Hepatocyte (in vitro differentiated cells): ENCODE data around the gene QSOX2. TPM values are rescaled to one million over a fixed set of nuclear protein-coding genes. Genes with fewer than 3 reads are reported as not detected.

Experiments
- DNase-seq: peaks from one replicate; pipeline ENCODE4 v3.0.0-alpha.2; 2016; ENCODE audit warnings: low spot score
- H2AFZ ChIP-seq: fragments of 200-600 bp; sonication (generic); 2 replicates; pipeline ENCODE4 v1.6.0; 2016; ENCODE audit warnings: antibody characterized with exemption, mild to moderate bottlenecking
- H3K27ac ChIP-seq: fragments of 200-600 bp; sonication (generic); 2 replicates; pipeline ENCODE4 v1.5.1; 2016; ENCODE audit warnings: mild to moderate bottlenecking
- H3K27me3 ChIP-seq: fragments of 200-600 bp; sonication (generic); 2 replicates; pipeline ENCODE4 v1.6.1; 2016
- H3K36me3 ChIP-seq: fragments of 200-600 bp; sonication (generic); replicated peaks from 2 replicates; pipeline ENCODE4 v1.5.1; 2016; ENCODE audit warnings: low read depth; ENCODE audit not compliant: insufficient read depth
- H3K4me1 ChIP-seq: fragments of 200-600 bp; sonication (generic); 2 replicates; pipeline ENCODE4 v1.5.1; 2016; ENCODE audit warnings: mild to moderate bottlenecking, moderate library complexity; ENCODE audit not compliant: insufficient read depth
- H3K4me2 ChIP-seq: fragments of 200-600 bp; sonication (generic); 2 replicates; pipeline ENCODE4 v1.6.0; 2016
- H3K4me3 ChIP-seq: fragments of 200-600 bp; sonication (generic); 2 replicates; pipeline ENCODE4 v1.5.1; 2016; ENCODE audit warnings: mild to moderate bottlenecking
- H3K79me2 ChIP-seq: fragments of 200-600 bp; sonication (generic); 2 replicates; pipeline ENCODE4 v1.6.0; 2017; ENCODE audit warnings: mild to moderate bottlenecking
- H3K9me2 ChIP-seq: fragments of 200-600 bp; sonication (generic); replicated peaks from 2 replicates; pipeline ENCODE4 v1.6.0; 2017; ENCODE audit warnings: mild to moderate bottlenecking; ENCODE audit not compliant: insufficient read depth
- H3K9me3 ChIP-seq: fragments of 200-600 bp; sonication (generic); 2 replicates; pipeline ENCODE4 v1.5.1; 2016; ENCODE audit warnings: low read depth, mild to moderate bottlenecking
- H4K20me1 ChIP-seq: fragments of 200-600 bp; sonication (generic); 2 replicates; pipeline ENCODE4 v1.6.0; 2016; ENCODE audit warnings: mild to moderate bottlenecking; ENCODE audit not compliant: insufficient read depth, poor library complexity, severe bottlenecking
- EZH2 ChIP-seq: fragments of 200-600 bp; sonication (generic); IDR thresholded peaks from 2 replicates; pipeline ENCODE4 v1.6.1; 2016; ENCODE audit warnings: antibody characterized with exemption, mild to moderate bottlenecking, borderline replicate concordance
- EZH2phosphoT487 ChIP-seq: fragments of 200-600 bp; sonication (generic); IDR thresholded peaks from one replicate; pipeline ENCODE4 v1.6.1; 2018; ENCODE audit warnings: antibody characterized with exemption, mild to moderate bottlenecking, low read depth, moderate library complexity; ENCODE audit not compliant: unreplicated experiment, severe bottlenecking
- WGBS: methylation state at CpG from one replicate; pipeline ENCODE4 v1.1.6; 2016; ENCODE audit warnings: low lambda C conversion rate; ENCODE audit errors: missing lambda C conversion rate; 5-methylcytosine and 5-hydroxymethylcytosine counted together
- polyA plus RNA-seq: library from polyadenylated mRNA; unstranded; fragments of >200 nt; fragmentation: Nextera tagmentation; extraction: Ambion mirVana; gene quantifications from 2 replicates; pipeline ENCODE4 v1.2.1, GENCODE V29; 2016
- total RNA-seq: library from RNA; depleted of rRNA; stranded (reverse); fragments of >200 nt; gene quantifications from 2 replicates; pipeline ENCODE4 v1.2.3, GENCODE V29; 2014
- TF ChIP-seq, protein P1 (sequence below): fragments of 200-600 bp; sonication (generic); IDR thresholded peaks from 2 replicates; pipeline ENCODE4 v1.5.1; 2016; ENCODE audit warnings: antibody characterized with exemption, mild to moderate bottlenecking; ENCODE audit not compliant: poor library complexity

QSOX2 gene
- total and polyA plus RNA-seq, 2 experiments from 2014 or later: 3.3 to 11.0 TPM

DNA sequence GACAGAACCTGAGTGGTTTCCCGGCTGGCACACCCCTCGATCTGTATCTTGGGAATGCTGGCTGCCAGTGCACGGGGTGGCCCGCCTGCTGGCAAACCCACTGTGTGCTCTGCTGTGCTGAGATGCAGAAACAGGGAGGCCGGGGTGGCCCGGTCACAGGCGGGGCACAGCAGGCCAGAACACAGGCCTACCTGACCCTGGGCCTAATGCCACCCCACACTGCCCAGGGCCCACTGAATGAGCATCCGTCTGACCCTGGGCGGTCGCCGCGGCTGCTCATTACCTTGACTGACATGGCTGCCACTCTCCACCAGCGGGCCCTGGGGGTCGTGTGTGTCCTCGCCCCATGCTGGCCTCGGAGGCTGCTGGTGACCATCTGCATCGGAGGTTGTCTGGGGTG is 14.2 kb upstream of the QSOX2 start:
- Histone ChIP-seq H2AFZ (no peak overlapping the region), H3K4me2 (no peak overlapping the region), H3K4me3 (no peak overlapping the region), H4K20me1 (no peaks in the 10 kb centered on the region), H3K9me3 (no peaks in the 10 kb centered on the region), H3K27ac (no peak overlapping the region), H3K36me3 (no peaks in the 10 kb centered on the region), H3K27me3 (no peaks in the 10 kb centered on the region), H3K9me2 (no peaks in the 10 kb centered on the region), H3K4me1 (no peaks in the 10 kb centered on the region), H3K79me2 (no peaks in the 10 kb centered on the region)
- TF ChIP-seq EZH2 (no peak), EZH2phosphoT487 (no peak)
- TF ChIP-seq, protein P1, sequence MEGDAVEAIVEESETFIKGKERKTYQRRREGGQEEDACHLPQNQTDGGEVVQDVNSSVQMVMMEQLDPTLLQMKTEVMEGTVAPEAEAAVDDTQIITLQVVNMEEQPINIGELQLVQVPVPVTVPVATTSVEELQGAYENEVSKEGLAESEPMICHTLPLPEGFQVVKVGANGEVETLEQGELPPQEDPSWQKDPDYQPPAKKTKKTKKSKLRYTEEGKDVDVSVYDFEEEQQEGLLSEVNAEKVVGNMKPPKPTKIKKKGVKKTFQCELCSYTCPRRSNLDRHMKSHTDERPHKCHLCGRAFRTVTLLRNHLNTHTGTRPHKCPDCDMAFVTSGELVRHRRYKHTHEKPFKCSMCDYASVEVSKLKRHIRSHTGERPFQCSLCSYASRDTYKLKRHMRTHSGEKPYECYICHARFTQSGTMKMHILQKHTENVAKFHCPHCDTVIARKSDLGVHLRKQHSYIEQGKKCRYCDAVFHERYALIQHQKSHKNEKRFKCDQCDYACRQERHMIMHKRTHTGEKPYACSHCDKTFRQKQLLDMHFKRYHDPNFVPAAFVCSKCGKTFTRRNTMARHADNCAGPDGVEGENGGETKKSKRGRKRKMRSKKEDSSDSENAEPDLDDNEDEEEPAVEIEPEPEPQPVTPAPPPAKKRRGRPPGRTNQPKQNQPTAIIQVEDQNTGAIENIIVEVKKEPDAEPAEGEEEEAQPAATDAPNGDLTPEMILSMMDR: no peak
- 97% methylated on average over 16 of the region's 17 CpGs for WGBS
- no peak for DNase-seq

DNA sequence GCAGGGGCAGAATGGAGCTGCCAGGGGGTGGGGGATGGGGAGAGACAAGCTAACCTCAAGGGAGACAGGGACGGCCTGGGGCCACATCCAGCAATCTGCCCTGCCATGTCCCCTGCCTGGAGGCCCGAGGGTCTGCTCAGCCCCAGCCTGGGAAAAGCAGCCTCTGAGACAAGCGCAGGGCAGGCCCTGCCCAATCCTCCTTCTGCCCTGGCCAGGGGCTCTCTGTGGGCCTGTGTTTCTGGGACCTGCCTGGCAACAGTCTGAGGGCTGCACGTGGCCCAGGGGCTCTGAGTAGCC is 13.9 kb upstream of the QSOX2 start:
- WGBS: 58% methylated on average over 3 of the region's 4 CpGs
- no peak overlapping the region for H2AFZ ChIP-seq

DNA sequence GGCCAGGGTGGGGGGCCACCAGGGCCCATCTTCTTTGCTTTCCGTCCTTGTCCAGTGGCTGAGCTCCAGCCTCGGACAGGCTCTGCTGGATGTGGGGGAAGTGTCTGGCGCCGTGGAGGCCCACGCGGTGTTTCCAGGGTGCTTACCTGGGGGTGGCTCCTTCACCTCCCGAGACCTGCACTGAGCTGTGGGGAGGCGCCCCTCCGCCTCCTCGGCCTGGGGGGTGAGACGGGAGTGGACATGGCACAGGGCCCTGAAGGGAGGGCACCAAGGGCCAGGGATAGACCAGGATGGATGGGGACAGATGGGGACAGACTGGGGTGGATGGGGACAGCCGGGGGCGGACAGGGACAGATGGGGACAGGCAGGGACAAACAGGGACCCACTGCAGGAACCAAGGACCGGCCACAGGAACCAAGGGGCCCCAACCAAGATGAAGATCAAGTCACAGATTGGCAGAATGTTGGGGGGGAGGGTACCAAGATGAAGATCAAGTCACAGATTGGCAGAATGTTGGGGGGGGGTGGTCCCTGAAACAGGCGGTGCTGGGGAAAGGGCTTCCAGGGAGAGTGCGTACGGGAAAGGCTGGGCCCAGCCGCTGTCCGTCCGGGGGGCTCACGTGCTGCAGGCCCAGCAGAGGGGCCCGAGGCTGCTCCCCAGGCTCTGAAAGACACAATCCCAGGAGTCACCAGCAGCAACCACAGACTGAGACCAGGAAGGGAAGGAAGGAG is 13.3 kb upstream of the QSOX2 start:
- no peak for DNase-seq
- H3K27me3 ChIP-seq: no peaks in the 10 kb centered on the region
- no peaks in the 10 kb centered on the region for H3K9me3 ChIP-seq
- no peak overlapping the region for H3K27ac ChIP-seq
- H3K9me2 ChIP-seq: no peaks in the 10 kb centered on the region
- no peak overlapping the region for H2AFZ ChIP-seq
- no peaks in the 10 kb centered on the region for H3K79me2 ChIP-seq
- 91% methylated on average over 22 of the region's 22 CpGs for WGBS
- TF ChIP-seq, protein P1: no peak
- TF ChIP-seq EZH2: no peak
- TF ChIP-seq EZH2phosphoT487: no peak
- H3K4me3 ChIP-seq: no peak overlapping the region
- no peaks in the 10 kb centered on the region for H3K36me3 ChIP-seq
- H3K4me2 ChIP-seq: no peak overlapping the region
- H4K20me1 ChIP-seq: no peaks in the 10 kb centered on the region
- H3K4me1 ChIP-seq: no peaks in the 10 kb centered on the region

More for the DNA sequence above, 13.9 kb upstream of the QSOX2 start:
- Histone ChIP-seq H4K20me1 (no peaks in the 10 kb centered on the region), H3K27me3 (no peaks in the 10 kb centered on the region), H3K27ac (no peak overlapping the region), H3K9me3 (no peaks in the 10 kb centered on the region), H3K4me2 (no peak overlapping the region), H3K79me2 (no peaks in the 10 kb centered on the region), H3K4me1 (no peaks in the 10 kb centered on the region), H3K4me3 (no peak overlapping the region), H3K9me2 (no peaks in the 10 kb centered on the region), H3K36me3 (no peaks in the 10 kb centered on the region)
- TF ChIP-seq EZH2 (no peak), EZH2phosphoT487 (no peak)
- TF ChIP-seq, protein P1: no peak
- DNase-seq: no peak

DNA sequence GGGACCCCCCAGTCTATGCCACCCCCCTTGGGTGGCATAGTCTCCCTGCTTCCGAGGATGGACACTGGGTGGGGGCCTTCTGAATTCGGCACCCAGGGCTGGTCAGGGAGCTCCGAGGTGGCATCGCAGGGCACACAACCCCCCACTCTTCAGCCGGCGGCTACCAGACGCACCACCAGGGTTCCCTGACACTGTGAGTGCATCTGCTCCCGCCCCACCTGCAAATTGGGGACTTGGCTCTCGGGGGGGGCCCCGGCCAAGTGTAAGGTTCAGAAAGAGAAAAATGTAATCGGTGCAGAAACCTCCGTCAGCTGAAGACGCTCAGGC is 12.7 kb upstream of the QSOX2 start:
- Histone ChIP-seq H3K4me3 (no peak overlapping the region), H2AFZ (no peak overlapping the region), H4K20me1 (no peaks in the 10 kb centered on the region), H3K4me1 (no peaks in the 10 kb centered on the region), H3K27ac (no peak overlapping the region), H3K27me3 (no peaks in the 10 kb centered on the region), H3K79me2 (no peaks in the 10 kb centered on the region), H3K4me2 (no peak overlapping the region), H3K9me3 (no peaks in the 10 kb centered on the region), H3K36me3 (no peaks in the 10 kb centered on the region), H3K9me2 (no peaks in the 10 kb centered on the region)
- no peak for TF ChIP-seq EZH2
- no peak for TF ChIP-seq EZH2phosphoT487
- TF ChIP-seq, protein P1: no peak
- WGBS: 90% methylated on average over 13 of the region's 13 CpGs
- DNase-seq: no peak
